PFSK-1 (cell line): ENCODE results near the gene SLCO3A1.

ENCODE experiments used
- FOXP2 ChIP-seq: optimal IDR thresholded peaks from 2 replicates; pipeline ENCODE3; 2011; ENCODE audit warnings: borderline replicate concordance, control low read depth, inconsistent platforms; ENCODE audit not compliant: insufficient read depth; ENCODE audit errors: extremely low read length, extremely low read depth
- POLR2AphosphoS5 ChIP-seq: IDR thresholded peaks from 2 replicates; pipeline ENCODE4 v1.6.1; 2012; ENCODE audit warnings: low read depth, mild to moderate bottlenecking, control low read depth, low read length, moderate library complexity
- SIN3A ChIP-seq: IDR thresholded peaks from 2 replicates; pipeline ENCODE4 v1.6.1; 2012; ENCODE audit warnings: mild to moderate bottlenecking, low read length, moderate library complexity, borderline replicate concordance; ENCODE audit not compliant: insufficient read depth
- TAF1 ChIP-seq: IDR thresholded peaks from 2 replicates; pipeline ENCODE4 v1.6.1; 2012; ENCODE audit warnings: low read length, control low read depth, borderline replicate concordance; ENCODE audit not compliant: insufficient read depth
- TF ChIP-seq, protein P1 (sequence below), 2 experiments: IDR thresholded peaks; 2 replicates each; pipeline versions ENCODE4 v1.6.1 to v1.8.0; 2011 to 2012; ENCODE audit warnings: low read depth in 2 of 2, low read length in 2 of 2, control low read depth in 1 of 2, inconsistent platforms in 1 of 2, mild to moderate bottlenecking in 1 of 2, moderate library complexity in 1 of 2; ENCODE audit not compliant: insufficient read depth in 1 of 2

The SLCO3A1 gene

DNA sequence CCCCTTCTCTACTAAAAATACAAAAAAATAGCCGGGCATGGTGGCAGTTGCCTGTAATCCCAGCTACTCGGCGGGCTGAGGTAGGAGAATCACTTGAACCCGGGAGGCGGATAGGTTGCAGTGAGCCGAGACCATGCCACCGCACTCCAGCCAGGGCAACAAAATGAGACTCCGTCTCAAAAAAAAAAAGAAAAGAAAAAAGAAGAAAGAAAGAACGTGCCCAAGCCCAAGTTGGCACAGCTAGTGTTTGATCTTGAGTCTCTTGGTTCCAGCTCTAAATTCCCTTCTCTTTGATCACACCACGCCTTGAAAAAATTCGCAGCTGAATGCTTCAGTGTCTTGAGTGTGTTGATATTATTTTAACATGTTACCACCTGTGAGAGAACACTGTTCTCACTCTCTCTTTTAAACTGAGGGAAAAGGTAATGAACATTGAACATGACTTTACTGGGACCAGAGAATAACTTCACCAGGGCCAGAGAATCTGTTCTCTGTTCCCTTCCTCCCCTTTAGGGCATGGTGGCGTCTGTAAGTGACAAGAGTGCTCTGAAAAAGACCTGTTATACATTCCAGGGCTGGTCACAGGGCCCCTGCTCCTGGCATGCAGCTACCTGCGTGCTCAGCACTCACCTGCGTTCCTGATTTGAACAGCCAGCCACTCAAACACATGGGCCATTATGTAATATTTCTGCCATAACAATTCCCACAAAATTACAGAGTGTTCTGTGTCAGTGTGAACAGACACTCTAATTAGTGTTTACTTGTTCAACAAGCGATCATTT is 19.0 kb downstream of the SLCO3A1 start:
- TF ChIP-seq FOXP2 (no peak), TAF1 (no peak), SIN3A (no peak), POLR2AphosphoS5 (no peak)
- TF ChIP-seq, protein P1, sequence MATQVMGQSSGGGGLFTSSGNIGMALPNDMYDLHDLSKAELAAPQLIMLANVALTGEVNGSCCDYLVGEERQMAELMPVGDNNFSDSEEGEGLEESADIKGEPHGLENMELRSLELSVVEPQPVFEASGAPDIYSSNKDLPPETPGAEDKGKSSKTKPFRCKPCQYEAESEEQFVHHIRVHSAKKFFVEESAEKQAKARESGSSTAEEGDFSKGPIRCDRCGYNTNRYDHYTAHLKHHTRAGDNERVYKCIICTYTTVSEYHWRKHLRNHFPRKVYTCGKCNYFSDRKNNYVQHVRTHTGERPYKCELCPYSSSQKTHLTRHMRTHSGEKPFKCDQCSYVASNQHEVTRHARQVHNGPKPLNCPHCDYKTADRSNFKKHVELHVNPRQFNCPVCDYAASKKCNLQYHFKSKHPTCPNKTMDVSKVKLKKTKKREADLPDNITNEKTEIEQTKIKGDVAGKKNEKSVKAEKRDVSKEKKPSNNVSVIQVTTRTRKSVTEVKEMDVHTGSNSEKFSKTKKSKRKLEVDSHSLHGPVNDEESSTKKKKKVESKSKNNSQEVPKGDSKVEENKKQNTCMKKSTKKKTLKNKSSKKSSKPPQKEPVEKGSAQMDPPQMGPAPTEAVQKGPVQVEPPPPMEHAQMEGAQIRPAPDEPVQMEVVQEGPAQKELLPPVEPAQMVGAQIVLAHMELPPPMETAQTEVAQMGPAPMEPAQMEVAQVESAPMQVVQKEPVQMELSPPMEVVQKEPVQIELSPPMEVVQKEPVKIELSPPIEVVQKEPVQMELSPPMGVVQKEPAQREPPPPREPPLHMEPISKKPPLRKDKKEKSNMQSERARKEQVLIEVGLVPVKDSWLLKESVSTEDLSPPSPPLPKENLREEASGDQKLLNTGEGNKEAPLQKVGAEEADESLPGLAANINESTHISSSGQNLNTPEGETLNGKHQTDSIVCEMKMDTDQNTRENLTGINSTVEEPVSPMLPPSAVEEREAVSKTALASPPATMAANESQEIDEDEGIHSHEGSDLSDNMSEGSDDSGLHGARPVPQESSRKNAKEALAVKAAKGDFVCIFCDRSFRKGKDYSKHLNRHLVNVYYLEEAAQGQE (IDR thresholded peaks at IDR 0.05; ENCODE audit: insufficient read depth in 1 of 2, low read depth in 2 of 2, low read length in 2 of 2) = no peak

DNA sequence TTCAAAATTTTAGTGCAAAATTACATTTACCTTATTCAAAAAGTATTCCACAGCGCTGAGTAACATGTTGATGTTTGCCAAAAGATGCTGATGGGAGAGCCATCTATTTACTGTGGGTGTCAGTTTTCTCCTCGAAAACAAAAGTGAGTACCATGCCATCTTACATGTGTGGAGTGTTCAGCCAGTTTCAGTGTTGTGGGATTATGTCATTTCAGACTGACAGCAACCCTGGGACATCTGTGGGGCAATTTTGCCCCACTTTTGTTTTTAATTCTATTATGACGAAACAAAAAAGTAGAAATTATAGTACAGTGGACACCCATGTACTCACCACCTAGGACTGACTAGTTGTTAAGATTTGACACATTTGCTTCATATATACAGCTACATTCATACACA is 19.6 kb downstream of the SLCO3A1 start:
- no peak for TF ChIP-seq TAF1
- TF ChIP-seq, protein P1 (IDR thresholded peaks at IDR 0.05; ENCODE audit: insufficient read depth in 1 of 2, low read depth in 2 of 2, low read length in 2 of 2) = no peak
- TF ChIP-seq POLR2AphosphoS5 = no peak
- TF ChIP-seq FOXP2 = no peak
- no peak for TF ChIP-seq SIN3A

GRCh38 chr15:91874171-91874570 is 20.7 kb downstream of the SLCO3A1 start:
- no peak for TF ChIP-seq POLR2AphosphoS5
- TF ChIP-seq SIN3A = no peak
- no peak for TF ChIP-seq TAF1
- TF ChIP-seq FOXP2 = no peak
- TF ChIP-seq, protein P1 (IDR thresholded peaks at IDR 0.05; ENCODE audit: insufficient read depth in 1 of 2, low read depth in 2 of 2, low read length in 2 of 2) = no peak

- no peak for TF ChIP-seq FOXP2
- no peak for TF ChIP-seq SIN3A
- TF ChIP-seq, protein P1 (IDR thresholded peaks at IDR 0.05; ENCODE audit: insufficient read depth in 1 of 2, low read depth in 2 of 2, low read length in 2 of 2) = no peak
- TF ChIP-seq POLR2AphosphoS5 = no peak
- TF ChIP-seq TAF1 = no peak
These were observed 21.6 kb downstream of the SLCO3A1 start for GRCh38 chr15:91874992-91875660.
